OCI-LY3 (cell line): ENCODE measurements around the gene CNTN5.

Source experiments
- H2AFZ ChIP-seq: fragments of 200-600, 300-600 bp; shearing (Covaris generic); 2 replicates; pipeline ENCODE4 v1.6.0; 2014; ENCODE audit warnings: antibody characterized with exemption, low read depth, low read length
- H3K27ac ChIP-seq: fragments of 200-600, 300-600 bp; sonication (generic); 2 replicates; pipeline ENCODE4 v1.5.1; 2014; ENCODE audit warnings: mild to moderate bottlenecking, low read length, moderate library complexity, mixed read lengths
- H3K27me3 ChIP-seq: fragments of 200-600, 300-600 bp; sonication (generic); 2 replicates; pipeline ENCODE4 v1.6.1; 2014; ENCODE audit warnings: low read depth, low read length, mixed read lengths
- H3K36me3 ChIP-seq: fragments of 200-600, 300-600 bp; sonication (generic); replicated peaks from 2 replicates; pipeline ENCODE3; 2014; ENCODE audit warnings: low read depth, low read length, mixed read lengths
- H3K4me1 ChIP-seq: fragments of 300-600, 200-600 bp; sonication (generic); 2 replicates; pipeline ENCODE4 v1.6.1; 2014; ENCODE audit warnings: low read length, mixed read lengths
- H3K4me2 ChIP-seq: fragments of 200-600, 300-600 bp; sonication (generic); 2 replicates; pipeline ENCODE4 v1.6.1; 2014; ENCODE audit warnings: low read length, mixed read lengths
- H3K4me3 ChIP-seq: fragments of 300-600, 200-600 bp; sonication (generic); 2 replicates; pipeline ENCODE4 v1.5.1; 2014; ENCODE audit warnings: antibody characterized with exemption, mild to moderate bottlenecking, low read length, moderate library complexity
- H3K79me2 ChIP-seq: fragments of 300-600, 200-600 bp; shearing (Covaris generic); 2 replicates; pipeline ENCODE4 v1.6.1; 2014; ENCODE audit warnings: mild to moderate bottlenecking, low read length, mixed read lengths
- H3K9ac ChIP-seq: fragments of 300-600, 200-600 bp; shearing (Covaris generic); 2 replicates; pipeline ENCODE4 v1.6.0; 2014; ENCODE audit warnings: mild to moderate bottlenecking, low read length, moderate library complexity
- H3K9me3 ChIP-seq: fragments of 200-600, 300-600 bp; shearing (Covaris generic); 2 replicates; pipeline ENCODE4 v1.6.1; 2014; ENCODE audit warnings: low read length, mixed read lengths; ENCODE audit not compliant: insufficient read depth
- H4K20me1 ChIP-seq: fragments of 200-600, 300-600 bp; sonication (generic); 2 replicates; pipeline ENCODE4 v1.6.1; 2016; ENCODE audit warnings: low read length, mixed read lengths; ENCODE audit not compliant: insufficient read depth
- EZH2phosphoT487 ChIP-seq: fragments of 200-600 bp; shearing (Covaris generic); IDR thresholded peaks from 2 replicates; pipeline ENCODE4 v1.6.1; 2018; ENCODE audit warnings: antibody characterized with exemption, mixed run types, low read depth
- TF ChIP-seq, protein P1 (sequence below): fragments of 200-600, 300-600 bp; sonication (generic); IDR thresholded peaks from 2 replicates; pipeline ENCODE4 v1.5.1; 2014; ENCODE audit warnings: antibody characterized with exemption, low read length, low read depth

The CNTN5 gene

DNA sequence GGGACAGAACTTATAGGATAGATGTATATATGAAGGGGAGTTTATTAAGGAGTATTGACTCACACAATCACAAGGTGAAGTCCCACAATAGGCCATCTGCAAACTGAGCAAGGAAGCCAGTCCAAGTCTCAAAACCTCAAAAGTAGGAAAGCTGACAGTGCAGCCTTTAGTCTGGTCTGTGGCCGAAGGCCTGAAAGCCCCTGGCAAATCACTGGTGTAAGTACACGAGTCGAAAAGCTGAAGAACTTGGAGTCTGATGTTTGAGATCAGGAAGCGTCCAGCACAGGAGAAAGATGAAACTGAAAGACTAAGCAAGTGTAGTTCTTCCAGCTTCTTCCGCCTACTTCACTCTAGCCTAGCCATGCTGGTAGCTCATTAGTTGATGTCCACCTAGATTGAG lies 866.7 kb downstream of the CNTN5 start:
- H3K79me2 ChIP-seq: no peaks in the 10 kb centered on the region
- H3K4me3 ChIP-seq: no peak overlapping the region
- H3K9me3 ChIP-seq: no peaks in the 10 kb centered on the region
- no peaks in the 10 kb centered on the region for H3K27me3 ChIP-seq
- no peak overlapping the region for H3K4me2 ChIP-seq
- H3K36me3 ChIP-seq: no peaks in the 10 kb centered on the region
- no peaks in the 10 kb centered on the region for H4K20me1 ChIP-seq
- no peak overlapping the region for H2AFZ ChIP-seq
- no peak overlapping the region for H3K27ac ChIP-seq
- no peak overlapping the region for H3K9ac ChIP-seq
- no peaks in the 10 kb centered on the region for H3K4me1 ChIP-seq
- no peak for TF ChIP-seq EZH2phosphoT487
- TF ChIP-seq, protein P1, sequence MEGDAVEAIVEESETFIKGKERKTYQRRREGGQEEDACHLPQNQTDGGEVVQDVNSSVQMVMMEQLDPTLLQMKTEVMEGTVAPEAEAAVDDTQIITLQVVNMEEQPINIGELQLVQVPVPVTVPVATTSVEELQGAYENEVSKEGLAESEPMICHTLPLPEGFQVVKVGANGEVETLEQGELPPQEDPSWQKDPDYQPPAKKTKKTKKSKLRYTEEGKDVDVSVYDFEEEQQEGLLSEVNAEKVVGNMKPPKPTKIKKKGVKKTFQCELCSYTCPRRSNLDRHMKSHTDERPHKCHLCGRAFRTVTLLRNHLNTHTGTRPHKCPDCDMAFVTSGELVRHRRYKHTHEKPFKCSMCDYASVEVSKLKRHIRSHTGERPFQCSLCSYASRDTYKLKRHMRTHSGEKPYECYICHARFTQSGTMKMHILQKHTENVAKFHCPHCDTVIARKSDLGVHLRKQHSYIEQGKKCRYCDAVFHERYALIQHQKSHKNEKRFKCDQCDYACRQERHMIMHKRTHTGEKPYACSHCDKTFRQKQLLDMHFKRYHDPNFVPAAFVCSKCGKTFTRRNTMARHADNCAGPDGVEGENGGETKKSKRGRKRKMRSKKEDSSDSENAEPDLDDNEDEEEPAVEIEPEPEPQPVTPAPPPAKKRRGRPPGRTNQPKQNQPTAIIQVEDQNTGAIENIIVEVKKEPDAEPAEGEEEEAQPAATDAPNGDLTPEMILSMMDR: no peak

DNA sequence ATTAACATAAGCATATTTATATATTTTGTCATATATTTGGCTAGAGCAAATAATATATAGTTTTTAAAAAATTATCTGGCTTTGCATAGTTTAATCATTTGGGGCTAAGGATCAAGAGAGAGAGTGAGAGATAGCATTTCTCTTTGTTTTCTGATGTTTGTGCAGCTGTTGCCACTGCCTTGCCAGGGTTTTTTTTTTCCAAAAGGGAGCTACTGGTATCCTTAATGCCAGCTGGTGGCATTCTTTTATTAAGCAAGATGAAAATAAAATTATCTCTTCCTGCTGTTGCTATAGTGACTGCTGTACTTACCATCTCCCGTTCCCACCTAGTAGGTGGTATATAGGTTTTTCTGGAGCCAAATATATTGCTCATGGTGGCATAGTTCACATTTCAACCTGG lies 873.1 kb downstream of the CNTN5 start:
- no peak overlapping the region for H3K4me2 ChIP-seq
- no peaks in the 10 kb centered on the region for H3K4me1 ChIP-seq
- H3K9me3 ChIP-seq: no peaks in the 10 kb centered on the region
- H2AFZ ChIP-seq: no peak overlapping the region
- H3K9ac ChIP-seq: no peak overlapping the region
- no peak overlapping the region for H3K27ac ChIP-seq
- TF ChIP-seq EZH2phosphoT487: no peak
- TF ChIP-seq, protein P1: no peak
- no peaks in the 10 kb centered on the region for H3K36me3 ChIP-seq
- no peaks in the 10 kb centered on the region for H4K20me1 ChIP-seq
- no peaks in the 10 kb centered on the region for H3K79me2 ChIP-seq
- no peaks in the 10 kb centered on the region for H3K27me3 ChIP-seq
- no peak overlapping the region for H3K4me3 ChIP-seq

DNA sequence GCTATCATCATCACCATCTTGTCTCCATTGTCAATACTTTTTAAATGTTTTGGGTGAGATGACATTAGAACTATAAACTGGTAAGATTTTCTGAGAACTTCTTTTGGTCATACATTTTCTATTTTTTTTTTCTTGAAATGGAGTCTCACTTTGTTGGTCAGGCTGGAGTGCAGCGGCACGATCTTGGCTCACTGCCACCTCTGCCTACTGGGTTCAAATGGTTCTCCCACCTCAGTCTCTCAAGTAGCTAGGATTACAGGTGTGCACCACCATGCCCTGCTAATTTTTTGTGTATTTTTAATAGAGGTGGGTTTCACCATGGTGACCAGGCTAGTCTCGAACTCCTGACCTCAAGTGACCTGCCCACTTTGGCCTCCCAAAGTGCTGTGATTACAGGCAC lies 880.4 kb downstream of the CNTN5 start:
- H3K27me3 ChIP-seq: no peaks in the 10 kb centered on the region
- TF ChIP-seq EZH2phosphoT487: no peak
- TF ChIP-seq, protein P1: no peak
- no peak overlapping the region for H3K27ac ChIP-seq
- H3K36me3 ChIP-seq: no peaks in the 10 kb centered on the region
- no peak overlapping the region for H3K4me2 ChIP-seq
- no peaks in the 10 kb centered on the region for H3K79me2 ChIP-seq
- H3K9me3 ChIP-seq: no peaks in the 10 kb centered on the region
- no peak overlapping the region for H3K4me3 ChIP-seq
- H3K4me1 ChIP-seq: no peaks in the 10 kb centered on the region
- no peaks in the 10 kb centered on the region for H4K20me1 ChIP-seq
- H3K9ac ChIP-seq: no peak overlapping the region
- H2AFZ ChIP-seq: no peak overlapping the region

DNA sequence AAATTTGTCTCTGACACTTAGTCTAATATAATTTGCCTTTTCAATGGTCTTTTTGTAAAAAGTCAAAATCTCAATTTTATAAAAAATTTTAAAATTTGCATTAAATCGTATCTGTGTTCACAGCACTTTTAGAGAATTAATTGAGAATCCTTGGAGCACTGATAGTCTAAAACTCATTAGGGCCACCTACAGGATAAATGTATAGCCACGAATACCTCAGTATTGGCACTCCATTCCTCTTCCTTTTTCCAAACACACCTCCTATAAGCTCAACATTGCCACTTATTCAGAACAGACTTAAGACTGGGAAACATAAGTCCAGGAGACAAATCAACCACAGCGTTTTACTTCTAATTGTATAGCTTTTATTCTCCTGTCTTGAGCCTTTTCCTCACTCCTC lies 890.4 kb downstream of the CNTN5 start:
- no peak overlapping the region for H3K4me3 ChIP-seq
- no peaks in the 10 kb centered on the region for H3K27me3 ChIP-seq
- no peak for TF ChIP-seq EZH2phosphoT487
- TF ChIP-seq, protein P1: peak; percentile 21; the same call in 1 of the 2 replicates
- H3K4me2 ChIP-seq: no peak overlapping the region
- H3K4me1 ChIP-seq: no peaks in the 10 kb centered on the region
- no peaks in the 10 kb centered on the region for H3K9me3 ChIP-seq
- no peak overlapping the region for H3K27ac ChIP-seq
- no peak overlapping the region for H3K9ac ChIP-seq
- H3K79me2 ChIP-seq: no peaks in the 10 kb centered on the region
- no peaks in the 10 kb centered on the region for H3K36me3 ChIP-seq
- no peak overlapping the region for H2AFZ ChIP-seq
- H4K20me1 ChIP-seq: no peaks in the 10 kb centered on the region
